Measurements from ENCODE around the gene ADORA1.

Gene ADORA1

DNA sequence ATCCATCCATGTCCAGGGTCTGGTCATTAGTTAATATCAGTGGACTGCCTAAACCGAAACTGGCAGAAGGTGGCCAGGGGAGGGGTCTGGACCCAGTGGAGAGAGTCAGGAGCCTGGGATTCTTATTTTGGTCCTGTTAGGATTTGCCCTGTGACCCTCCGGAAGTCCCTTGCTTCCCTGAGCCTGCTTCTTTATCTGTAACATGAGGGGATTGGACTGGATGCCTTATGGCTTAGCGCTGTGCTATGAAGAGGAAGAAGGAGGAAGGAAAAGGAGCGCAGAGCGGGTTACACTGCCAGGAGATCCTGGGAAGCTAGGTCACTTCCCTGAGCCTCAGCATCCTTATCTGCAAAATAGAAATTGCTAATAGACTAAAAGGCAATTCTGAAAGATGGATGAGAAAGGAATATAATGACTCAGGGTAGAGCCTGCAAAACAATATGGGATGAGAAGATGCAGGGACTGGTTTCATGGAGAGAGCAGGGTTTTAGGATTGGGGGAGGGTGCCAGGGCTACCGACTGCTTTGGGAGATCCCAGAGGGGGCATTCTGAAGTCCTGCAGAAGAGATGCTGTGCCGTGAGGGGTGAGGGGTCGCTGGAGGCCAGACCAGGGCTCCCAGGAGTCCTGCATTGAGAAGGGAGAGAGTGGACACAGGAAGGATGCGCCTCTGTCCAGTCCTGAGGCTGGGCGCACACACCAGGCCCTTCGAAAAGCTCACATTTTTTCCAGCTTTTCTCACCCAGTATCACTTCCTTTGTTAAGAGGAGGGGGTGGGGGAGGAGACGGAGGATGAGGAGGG, 460 bp upstream of the ADORA1 start:
- TF ChIP-seq, protein P1, sequence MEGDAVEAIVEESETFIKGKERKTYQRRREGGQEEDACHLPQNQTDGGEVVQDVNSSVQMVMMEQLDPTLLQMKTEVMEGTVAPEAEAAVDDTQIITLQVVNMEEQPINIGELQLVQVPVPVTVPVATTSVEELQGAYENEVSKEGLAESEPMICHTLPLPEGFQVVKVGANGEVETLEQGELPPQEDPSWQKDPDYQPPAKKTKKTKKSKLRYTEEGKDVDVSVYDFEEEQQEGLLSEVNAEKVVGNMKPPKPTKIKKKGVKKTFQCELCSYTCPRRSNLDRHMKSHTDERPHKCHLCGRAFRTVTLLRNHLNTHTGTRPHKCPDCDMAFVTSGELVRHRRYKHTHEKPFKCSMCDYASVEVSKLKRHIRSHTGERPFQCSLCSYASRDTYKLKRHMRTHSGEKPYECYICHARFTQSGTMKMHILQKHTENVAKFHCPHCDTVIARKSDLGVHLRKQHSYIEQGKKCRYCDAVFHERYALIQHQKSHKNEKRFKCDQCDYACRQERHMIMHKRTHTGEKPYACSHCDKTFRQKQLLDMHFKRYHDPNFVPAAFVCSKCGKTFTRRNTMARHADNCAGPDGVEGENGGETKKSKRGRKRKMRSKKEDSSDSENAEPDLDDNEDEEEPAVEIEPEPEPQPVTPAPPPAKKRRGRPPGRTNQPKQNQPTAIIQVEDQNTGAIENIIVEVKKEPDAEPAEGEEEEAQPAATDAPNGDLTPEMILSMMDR (IDR thresholded peaks at IDR 0.05): no peak

DNA sequence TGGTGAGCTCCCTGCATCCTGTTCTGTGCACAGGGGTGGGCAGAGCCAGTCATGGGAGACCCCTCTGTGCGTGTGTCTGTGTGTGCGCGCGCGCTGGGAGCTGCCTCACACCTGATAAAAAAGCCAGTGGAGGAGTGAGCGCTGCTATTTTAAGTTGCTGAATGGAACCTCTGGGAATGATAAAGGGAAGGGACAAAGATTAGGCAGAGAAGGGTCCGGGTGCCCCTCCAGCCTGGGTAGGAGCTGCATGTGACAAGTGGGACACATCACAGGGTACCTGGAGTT, 847 bp downstream of the ADORA1 start:
- TF ChIP-seq, protein P1 (IDR thresholded peaks at IDR 0.05): no peak

DNA sequence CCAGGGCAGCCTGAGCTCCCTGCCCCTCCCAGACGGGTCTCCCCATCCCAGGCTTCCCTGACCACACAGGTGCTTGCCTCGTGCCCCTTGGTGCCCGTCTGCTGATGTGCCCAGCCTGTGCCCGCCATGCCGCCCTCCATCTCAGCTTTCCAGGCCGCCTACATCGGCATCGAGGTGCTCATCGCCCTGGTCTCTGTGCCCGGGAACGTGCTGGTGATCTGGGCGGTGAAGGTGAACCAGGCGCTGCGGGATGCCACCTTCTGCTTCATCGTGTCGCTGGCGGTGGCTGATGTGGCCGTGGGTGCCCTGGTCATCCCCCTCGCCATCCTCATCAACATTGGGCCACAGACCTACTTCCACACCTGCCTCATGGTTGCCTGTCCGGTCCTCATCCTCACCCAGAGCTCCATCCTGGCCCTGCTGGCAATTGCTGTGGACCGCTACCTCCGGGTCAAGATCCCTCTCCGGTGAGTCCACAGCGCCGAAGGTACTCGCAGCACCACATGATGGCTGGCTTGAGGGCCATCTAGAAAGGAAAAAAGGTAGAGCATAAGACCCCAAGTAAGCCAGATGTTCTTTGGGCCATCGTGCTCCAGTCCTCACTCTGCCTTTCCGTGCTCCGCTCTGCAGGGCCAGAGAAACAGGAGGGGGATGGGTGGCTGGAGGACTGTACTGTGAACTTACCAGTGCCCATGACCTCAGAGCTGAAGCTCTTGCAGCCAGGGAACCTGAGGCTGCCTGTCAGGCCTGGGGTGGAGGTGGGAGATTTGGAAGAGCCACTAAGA, 1.4 kb downstream of the ADORA1 start:
- TF ChIP-seq, protein P1 (IDR thresholded peaks at IDR 0.05): no peak

DNA sequence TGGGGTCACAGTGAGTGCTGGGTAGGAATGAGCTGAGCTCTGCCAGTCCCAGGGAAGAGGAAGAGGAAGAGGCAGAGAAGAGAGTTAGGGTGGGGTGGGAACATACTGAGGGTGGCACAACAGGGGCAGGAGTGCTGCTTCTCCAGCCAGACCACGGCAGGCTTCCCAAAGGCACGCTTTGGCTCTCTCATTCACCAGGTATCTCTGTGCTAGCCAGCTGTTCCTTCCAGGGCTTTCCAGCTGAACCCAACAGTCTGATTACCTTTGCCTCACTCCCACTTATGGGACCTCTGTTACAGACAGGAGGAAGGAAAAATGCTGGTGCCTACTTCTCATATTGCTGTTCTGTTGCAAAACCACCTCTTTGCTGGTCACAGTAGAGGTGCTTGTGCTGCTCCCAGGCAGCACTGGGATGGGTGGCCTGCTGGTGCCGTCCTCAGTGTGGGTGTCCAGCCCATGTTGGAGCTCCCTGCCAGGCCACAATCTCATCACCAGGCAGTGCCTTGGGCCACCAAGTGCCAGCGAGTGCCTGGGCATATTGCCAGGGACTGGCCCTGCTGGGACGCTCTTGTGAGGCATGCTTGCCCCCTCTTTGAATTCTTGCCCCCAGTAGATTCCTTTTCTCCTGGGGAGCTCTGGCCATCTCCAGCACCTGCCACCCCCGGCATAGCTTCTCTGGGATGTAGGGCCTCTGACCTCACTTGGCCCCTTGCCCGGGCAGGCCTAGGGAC, 2.1 kb downstream of the ADORA1 start:
- TF ChIP-seq, protein P1 (IDR thresholded peaks at IDR 0.05): no peak

DNA sequence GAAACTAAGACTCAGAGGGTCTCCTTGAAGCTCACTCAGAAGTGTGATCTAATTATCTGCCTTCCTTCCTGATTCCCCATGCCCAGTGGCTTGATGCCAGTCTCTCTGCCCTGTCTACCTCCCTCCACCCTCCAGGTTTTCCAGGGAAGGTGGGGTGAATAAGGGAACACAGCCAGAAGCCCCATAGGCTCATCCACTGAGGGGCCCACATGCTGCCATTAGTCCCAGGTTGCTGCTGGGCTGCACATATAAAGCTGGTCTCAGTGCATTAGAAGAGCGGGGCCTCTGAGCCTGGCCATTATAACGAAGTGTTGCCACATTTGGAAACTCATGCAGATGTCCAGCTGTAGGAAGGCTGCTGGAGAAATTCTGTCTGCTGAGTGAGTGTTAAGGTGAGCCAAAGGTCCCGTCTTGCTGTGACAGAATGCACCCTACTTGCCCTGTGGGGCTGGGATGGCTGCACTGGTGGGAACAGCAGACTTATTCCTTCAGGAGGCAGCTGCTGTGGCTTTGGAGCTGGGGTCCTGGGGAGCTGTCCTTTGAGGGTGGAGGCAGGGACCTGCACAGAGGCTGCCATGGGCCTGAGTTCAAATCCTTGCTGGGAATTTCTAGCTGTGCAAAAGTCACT, 2.9 kb downstream of the ADORA1 start:
- TF ChIP-seq, protein P1 (IDR thresholded peaks at IDR 0.05): no peak

DNA sequence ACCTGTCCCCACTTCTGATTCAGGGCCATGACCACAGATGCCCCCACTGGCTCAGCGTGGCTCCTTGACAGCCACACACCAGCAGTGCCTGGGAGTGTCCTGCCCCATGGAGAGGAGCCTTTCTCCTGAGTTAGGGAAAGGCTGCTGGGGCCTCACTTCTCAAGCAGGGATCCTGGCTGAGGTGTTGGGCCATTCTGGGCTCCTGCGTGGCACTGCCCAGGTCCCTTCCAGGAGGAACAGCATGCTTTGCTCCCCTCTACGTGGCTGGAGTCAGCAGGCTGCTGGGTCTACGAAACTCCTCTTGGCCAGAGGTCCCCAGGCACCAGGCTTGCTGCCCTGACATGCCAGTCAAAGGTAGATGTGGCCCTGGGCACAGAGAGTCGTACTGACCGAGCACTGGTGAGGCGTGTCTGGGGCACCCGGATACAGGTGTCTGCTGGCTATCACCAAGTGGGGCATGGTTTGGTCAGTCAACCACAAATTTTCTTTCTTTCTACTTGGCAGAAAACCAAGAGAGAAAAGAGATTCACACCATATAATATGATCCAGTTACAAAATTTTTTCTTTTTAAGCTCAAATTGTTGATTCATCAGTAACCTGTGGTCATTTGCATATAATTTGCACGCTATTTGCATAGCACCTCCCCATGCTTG, 4.1 kb downstream of the ADORA1 start:
- TF ChIP-seq, protein P1 (IDR thresholded peaks at IDR 0.05): no peak
